IgD-negative memory B cell (primary cell): ENCODE measurements around the gene PNMA5. TPM values are rescaled to one million over a fixed set of nuclear protein-coding genes. Genes with fewer than 3 reads are reported as not detected.
"Not testable (repeated sequence)": the region's sequence is repeated elsewhere in the genome, so short reads cannot be mapped to it uniquely, and the experiment has no call there.

Experiments
- H3K27ac Mint-ChIP-seq, 3 donors: one replicate each; pipeline ENCODE4 v1.8.0; 2020 to 2022; ENCODE audit warnings: mild to moderate bottlenecking in 3 of 3, mixed read lengths in 3 of 3, moderate library complexity in 1 of 3
- H3K27me3 Mint-ChIP-seq: one replicate; pipeline ENCODE4 v1.8.0; 2021; ENCODE audit warnings: mixed read lengths
- H3K36me3 Mint-ChIP-seq: one replicate; pipeline ENCODE4 v1.8.0; 2020; ENCODE audit warnings: mild to moderate bottlenecking, mixed read lengths
- H3K4me1 Mint-ChIP-seq, 3 donors: one replicate each; pipeline ENCODE4 v1.8.0; 2020 to 2022; ENCODE audit warnings: mixed read lengths in 3 of 3, mild to moderate bottlenecking in 1 of 3
- H3K4me3 Mint-ChIP-seq, 4 donors: one replicate each; pipeline ENCODE4 v1.8.0; 2020 to 2022; ENCODE audit warnings: mild to moderate bottlenecking in 4 of 4, mixed read lengths in 4 of 4, moderate library complexity in 3 of 4
- H3K9me3 Mint-ChIP-seq, 3 donors: one replicate each; pipeline ENCODE4 v1.8.0; 2020 to 2021; ENCODE audit warnings: mixed read lengths in 3 of 3, mild to moderate bottlenecking in 1 of 3
- polyA plus RNA-seq: library from polyadenylated mRNA; unstranded; fragments of 300-500 nt; fragmentation: Illumina TruSeq; gene quantifications from one replicate; pipeline ENCODE4 v1.2.3, GENCODE V29; 2021

The PNMA5 gene
- polyA plus RNA-seq: 0.19 TPM

DNA sequence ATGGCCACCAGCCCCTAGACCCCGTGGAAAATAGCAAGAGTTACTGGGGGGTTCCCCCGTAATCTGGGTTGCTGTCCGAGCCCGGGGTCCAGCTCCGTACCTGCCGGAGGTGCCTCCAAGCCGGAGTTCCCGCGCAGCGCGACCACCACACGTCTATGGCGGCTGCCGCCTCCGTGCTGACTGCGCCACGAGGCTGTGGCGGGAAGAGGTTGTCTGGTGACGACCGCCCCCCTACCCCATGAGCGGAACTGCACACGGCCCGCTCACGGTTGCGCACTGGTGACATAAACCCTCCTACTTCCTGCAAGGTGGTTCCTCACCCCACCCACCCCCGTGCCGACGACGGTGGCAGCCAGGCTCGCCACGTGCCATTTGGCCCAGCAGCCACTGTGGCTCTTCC lies at the start of gene PNMA5:
Gene PNMA5 (minus strand): TSS at position 184 of the 400 bp plus-strand sequence. CDS start 2,518 bp downstream, outside the sequence.
- Mint-ChIP-seq H3K4me3 (no peak within 1 kb of the TSS), H3K36me3 (no peaks in the 10 kb centered on the region), H3K27me3 (peaks cover 1% of the 10 kb centered on the region), H3K27ac (no peak within 1 kb of the TSS), H3K4me1 (peaks cover 0 to 8% (median 5%) of the 10 kb centered on the region in 3 donors), H3K9me3 (no peaks in the 10 kb centered on the region)

DNA sequence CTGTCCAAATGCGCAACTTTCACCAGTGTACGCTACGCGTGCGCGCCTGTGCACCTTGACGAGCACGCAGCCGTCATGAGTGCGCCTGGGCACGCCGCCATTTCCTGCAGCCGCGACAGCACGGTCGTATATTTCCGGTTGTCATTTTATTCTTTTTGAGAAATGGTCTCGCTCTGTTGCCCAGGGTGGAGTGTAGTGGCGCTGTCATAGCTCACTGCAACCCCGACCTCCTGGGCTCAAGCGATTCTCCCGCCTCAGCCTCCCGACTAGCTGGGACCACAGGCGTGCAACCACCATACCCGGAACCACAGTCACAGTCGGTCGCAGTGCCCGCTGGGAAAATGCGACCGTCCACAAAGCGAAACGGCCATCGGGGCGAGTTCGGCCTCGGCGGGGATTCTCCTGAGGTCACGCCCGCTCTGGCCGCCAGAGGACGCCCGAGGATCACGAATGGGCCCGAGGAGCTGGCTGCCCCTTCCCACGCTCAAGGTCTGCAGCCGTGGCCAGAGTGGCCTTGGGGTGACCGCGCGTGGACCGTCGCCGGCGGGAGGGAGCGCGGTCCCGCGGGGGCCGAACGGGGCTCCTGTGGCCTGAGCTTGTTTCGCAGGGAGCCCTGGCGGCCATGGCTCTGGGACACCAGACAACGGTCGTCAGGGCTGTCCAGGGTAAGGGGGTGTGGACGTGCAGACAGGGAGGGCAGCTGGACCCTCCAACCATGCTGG lies 38.6 kb upstream of the PNMA5 start:
- no peaks in the 10 kb centered on the region for H3K36me3 Mint-ChIP-seq

DNA sequence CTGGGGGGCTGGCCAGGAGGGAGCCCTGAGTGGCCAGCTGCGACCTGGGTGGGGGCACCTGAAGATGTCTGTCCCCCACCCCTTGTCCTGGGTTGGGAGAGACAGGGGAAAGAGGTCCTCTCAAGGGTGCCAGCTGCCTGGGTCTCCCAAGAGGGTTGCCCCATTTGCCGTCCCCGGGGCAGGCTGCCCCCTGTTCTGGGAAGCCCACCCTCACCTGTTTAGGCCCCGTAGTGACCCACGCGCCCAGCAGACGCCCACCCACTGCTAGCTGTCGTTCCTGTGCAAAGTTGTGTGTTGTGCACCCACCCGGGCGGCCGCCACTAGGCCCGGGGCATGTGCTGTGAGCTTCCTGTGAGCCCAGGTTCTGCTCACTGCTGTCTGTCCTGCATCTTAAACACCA lies 36.9 kb upstream of the PNMA5 start:
- peaks cover 0 to 2% (median 0%) of the 10 kb centered on the region in 3 donors for H3K4me1 Mint-ChIP-seq
- H3K36me3 Mint-ChIP-seq: no peaks in the 10 kb centered on the region
- H3K9me3 Mint-ChIP-seq: no peaks in the 10 kb centered on the region
- no peak overlapping the region for H3K27ac Mint-ChIP-seq
- no peak overlapping the region for H3K4me3 Mint-ChIP-seq
- no peaks in the 10 kb centered on the region for H3K27me3 Mint-ChIP-seq

More for the DNA sequence above, 38.6 kb upstream of the PNMA5 start:
- Mint-ChIP-seq H3K9me3 (no peaks in the 10 kb centered on the region), H3K4me1 (peaks cover 0 to 2% (median 0%) of the 10 kb centered on the region in 3 donors), H3K27me3 (no peaks in the 10 kb centered on the region), H3K27ac (peak overlapping the region; percentile 74 to 92 (median 90)), H3K4me3 (peak overlapping the region; percentile 86 to 94 (median 90))

- no peaks in the 10 kb centered on the region for H3K9me3 Mint-ChIP-seq
- no peak overlapping the region for H3K27ac Mint-ChIP-seq
- H3K27me3 Mint-ChIP-seq: no peaks in the 10 kb centered on the region
- no peak overlapping the region for H3K4me3 Mint-ChIP-seq
- H3K36me3 Mint-ChIP-seq: no peaks in the 10 kb centered on the region
- H3K4me1 Mint-ChIP-seq: peaks cover 0 to 2% (median 0%) of the 10 kb centered on the region in 3 donors
These were observed 36.0 kb upstream of the PNMA5 start for GRCh38 chrX:153029875-153030274.

- Mint-ChIP-seq H3K4me3 (peak overlapping the region in 1 of 4 donors; percentile 37), H3K27ac (peak overlapping the region in 1 of 3 donors; percentile 57), H3K36me3 (no peaks in the 10 kb centered on the region), H3K9me3 (no peaks in the 10 kb centered on the region), H3K4me1 (peaks cover 0 to 2% (median 0%) of the 10 kb centered on the region in 3 donors), H3K27me3 (peaks cover 5% of the 10 kb centered on the region)
These were observed 35.2 kb upstream of the PNMA5 start for GRCh38 chrX:153029162-153029561.

DNA sequence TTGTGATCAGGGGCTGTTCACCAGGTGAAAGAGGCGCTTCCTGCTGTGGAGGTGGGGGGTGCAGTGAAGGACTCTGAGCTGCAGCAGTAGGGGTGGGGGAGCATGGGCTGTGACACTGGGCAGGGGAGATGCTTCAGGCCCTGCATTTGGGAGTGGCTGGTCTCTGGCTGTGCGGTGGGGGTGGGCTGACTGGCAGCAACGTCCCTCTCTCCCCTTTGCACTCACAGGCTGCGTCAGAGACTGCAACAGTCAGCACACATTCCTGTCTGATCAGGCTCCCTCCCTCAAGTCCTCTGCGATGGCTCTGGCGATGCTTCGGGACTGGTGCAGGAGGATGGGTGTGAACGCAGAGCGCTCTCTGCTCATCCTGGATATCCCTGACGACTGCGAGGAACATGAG lies 34.6 kb upstream of the PNMA5 start:
- H3K36me3 Mint-ChIP-seq, H3K4me1 Mint-ChIP-seq, H3K4me3 Mint-ChIP-seq, H3K27ac Mint-ChIP-seq, H3K27me3 Mint-ChIP-seq, H3K9me3 Mint-ChIP-seq: not testable (repeated sequence)

DNA sequence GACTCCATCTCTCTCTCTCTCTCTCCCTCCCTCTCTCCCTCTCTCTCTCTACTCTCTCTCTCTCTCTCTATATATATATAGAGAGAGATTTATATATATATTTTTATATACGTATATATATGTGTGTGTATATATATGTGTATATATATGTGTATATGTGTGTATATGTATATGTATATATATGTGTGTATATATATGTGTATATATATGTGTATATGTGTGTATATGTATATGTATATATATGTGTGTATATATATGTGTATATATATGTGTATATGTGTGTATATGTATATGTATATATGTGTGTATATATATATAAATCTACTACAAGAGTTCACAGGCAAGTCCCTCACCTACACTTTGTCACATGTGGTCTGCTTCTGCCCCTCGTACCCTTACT lies 32.6 kb upstream of the PNMA5 start:
- not testable (repeated sequence) for H3K27ac Mint-ChIP-seq, H3K4me1 Mint-ChIP-seq, H3K9me3 Mint-ChIP-seq, H3K36me3 Mint-ChIP-seq, H3K27me3 Mint-ChIP-seq
- H3K4me3 Mint-ChIP-seq: peak overlapping the region in 1 of 4 donors; percentile 60

- Mint-ChIP-seq H3K9me3 (peaks cover 0 to 9% (median 2%) of the 10 kb centered on the region in 3 donors), H3K27me3 (peaks cover 15% of the 10 kb centered on the region), H3K36me3 (no peaks in the 10 kb centered on the region), H3K27ac (no peak overlapping the region), H3K4me1 (no peaks in the 10 kb centered on the region), H3K4me3 (no peak overlapping the region)
These were observed 25.2 kb upstream of the PNMA5 start for GRCh38 chrX:153019166-153019565.

DNA sequence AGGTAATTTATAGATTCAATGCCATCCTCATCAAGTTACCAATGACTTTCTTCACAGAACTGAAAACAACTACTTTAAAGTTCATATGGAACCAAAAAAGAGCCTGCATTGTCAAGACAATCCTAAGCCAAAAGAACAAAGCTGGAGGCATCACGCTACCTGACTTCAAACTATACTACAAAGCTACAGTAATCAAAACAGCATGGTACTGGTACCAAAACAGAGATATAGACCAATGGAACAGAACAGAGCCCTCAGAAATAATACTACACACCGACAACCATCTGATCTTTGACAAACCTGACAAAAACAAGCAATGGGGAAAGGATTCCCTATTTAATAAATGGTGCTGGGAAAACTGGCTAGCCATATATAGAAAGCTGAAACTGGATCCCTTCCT lies 23.3 kb upstream of the PNMA5 start:
- H3K27ac Mint-ChIP-seq, H3K4me1 Mint-ChIP-seq, H3K36me3 Mint-ChIP-seq, H3K4me3 Mint-ChIP-seq, H3K9me3 Mint-ChIP-seq: not testable (repeated sequence)
- peaks cover 14% of the 10 kb centered on the region for H3K27me3 Mint-ChIP-seq

- Mint-ChIP-seq H3K4me1 (no peaks in the 10 kb centered on the region), H3K27ac (no peak overlapping the region), H3K27me3 (peaks cover 7% of the 10 kb centered on the region), H3K4me3 (no peak overlapping the region), H3K9me3 (peaks cover 0 to 4% (median 0%) of the 10 kb centered on the region in 3 donors), H3K36me3 (no peaks in the 10 kb centered on the region)
These were observed 10.9 kb upstream of the PNMA5 start for GRCh38 chrX:153004780-153005179.

- Mint-ChIP-seq H3K27ac (no peak overlapping the region), H3K9me3 (peaks cover 0 to 4% (median 0%) of the 10 kb centered on the region in 3 donors), H3K27me3 (peaks cover 7% of the 10 kb centered on the region), H3K4me3 (no peak overlapping the region), H3K4me1 (no peaks in the 10 kb centered on the region), H3K36me3 (no peaks in the 10 kb centered on the region)
These were observed 10.1 kb upstream of the PNMA5 start for GRCh38 chrX:153003981-153004380.

DNA sequence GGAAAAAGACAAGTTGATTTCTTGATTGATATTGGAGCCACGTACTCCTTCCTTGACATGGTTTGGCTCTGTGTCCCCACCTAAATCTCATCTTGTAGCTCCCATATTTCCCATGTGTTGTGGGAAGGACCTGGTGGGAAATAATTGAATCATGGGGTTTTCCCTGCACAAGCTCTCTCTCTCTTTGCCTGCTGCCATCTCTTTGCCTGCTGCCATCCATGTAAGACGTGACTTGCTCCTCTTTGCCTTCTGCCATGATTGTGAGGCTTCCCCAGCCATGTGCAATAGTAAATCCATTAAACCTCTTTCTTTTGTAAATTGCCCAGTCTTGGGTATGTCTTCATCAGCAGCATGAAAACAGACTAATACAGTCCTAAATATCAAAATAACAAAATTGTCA lies 8.3 kb upstream of the PNMA5 start:
- H3K27me3 Mint-ChIP-seq, H3K36me3 Mint-ChIP-seq, H3K4me1 Mint-ChIP-seq, H3K9me3 Mint-ChIP-seq, H3K4me3 Mint-ChIP-seq, H3K27ac Mint-ChIP-seq: not testable (repeated sequence)

GRCh38 chrX:152997337-152997736 lies 3.4 kb upstream of the PNMA5 start:
- Mint-ChIP-seq H3K9me3 (no peaks in the 10 kb centered on the region), H3K27ac (no peak overlapping the region), H3K36me3 (no peaks in the 10 kb centered on the region), H3K4me1 (peaks cover 0 to 3% (median 2%) of the 10 kb centered on the region in 3 donors), H3K27me3 (no peaks in the 10 kb centered on the region), H3K4me3 (peak overlapping the region in 1 of 4 donors; percentile 45)

- Mint-ChIP-seq H3K4me3 (no peak overlapping the region), H3K27ac (no peak overlapping the region), H3K4me1 (peaks cover 0 to 10% (median 6%) of the 10 kb centered on the region in 3 donors), H3K9me3 (no peaks in the 10 kb centered on the region), H3K36me3 (peaks cover 2% of the 10 kb centered on the region), H3K27me3 (peaks cover 1% of the 10 kb centered on the region)
These were observed 1.8 kb downstream of the PNMA5 start for GRCh38 chrX:152992115-152992514.

DNA sequence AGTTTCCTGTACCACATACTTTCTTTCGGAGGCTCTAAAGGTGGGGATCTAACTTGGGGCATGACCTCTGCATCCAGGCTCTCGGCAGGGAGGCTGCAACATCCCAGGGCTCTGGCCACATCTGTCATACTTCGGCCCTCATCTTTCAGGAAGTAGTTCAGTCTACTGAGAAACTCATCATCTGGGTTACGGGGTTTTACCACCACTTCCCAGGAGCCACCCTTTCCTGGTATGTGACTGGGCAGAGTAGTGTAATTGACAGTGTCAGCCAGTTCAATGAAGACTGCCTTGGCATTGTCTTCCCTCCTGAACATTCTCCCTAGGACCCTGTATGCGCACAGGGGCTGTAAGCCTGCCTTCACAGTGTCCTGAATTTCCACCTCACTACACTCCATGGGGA lies 2.8 kb downstream of the PNMA5 start:
- no peak overlapping the region for H3K4me3 Mint-ChIP-seq
- peaks cover 1% of the 10 kb centered on the region for H3K27me3 Mint-ChIP-seq
- H3K9me3 Mint-ChIP-seq: no peaks in the 10 kb centered on the region
- peaks cover 2% of the 10 kb centered on the region for H3K36me3 Mint-ChIP-seq
- H3K27ac Mint-ChIP-seq: peak overlapping the region in 1 of 3 donors; percentile 70
- H3K4me1 Mint-ChIP-seq: peaks cover 0 to 9% (median 6%) of the 10 kb centered on the region in 3 donors

GRCh38 chrX:152989292-152989658 lies 4.6 kb downstream of the PNMA5 start:
- H3K4me3 Mint-ChIP-seq: peak overlapping the region; percentile 16 to 84 (median 80)
- peaks cover 2% of the 10 kb centered on the region for H3K36me3 Mint-ChIP-seq
- H3K27ac Mint-ChIP-seq: peak overlapping the region; percentile 31 to 83 (median 36)

More at GRCh38 chrX:152989292-152989658, 4.6 kb downstream of the PNMA5 start:
- peaks cover 1% of the 10 kb centered on the region for H3K27me3 Mint-ChIP-seq
- peaks cover 0 to 9% (median 6%) of the 10 kb centered on the region in 3 donors for H3K4me1 Mint-ChIP-seq
- H3K9me3 Mint-ChIP-seq: no peaks in the 10 kb centered on the region
